AG04450 (cell line): ENCODE measurements around the gene TAF1B. TPM values are rescaled to one million over a fixed set of nuclear protein-coding genes. Genes with fewer than 3 reads are reported as not detected.

Source experiments
- CTCF ChIA-PET: fragments of 300-600, 350-600 bp; formaldehyde crosslinking; extraction: SDS; loops from one replicate; lab custom pipeline; 2022; ENCODE audit warnings: antibody characterized with exemption, inconsistent platforms; lab: Charles Lee
- POLR2A ChIA-PET: fragments of 350-600 bp; formaldehyde crosslinking; extraction: SDS; loops from one replicate; lab custom pipeline; 2021; ENCODE audit warnings: antibody characterized with exemption, inconsistent platforms; lab: Yijun Ruan, JAX
- DNase-seq: peaks from one replicate; pipeline ENCODE4 v3.0.0-alpha.2; 2011; ENCODE audit warnings: low read depth, low spot score
- H3K27ac ChIP-seq: one replicate; pipeline ENCODE4 v1.5.1; 2012; ENCODE audit warnings: low read depth, low read length, control low read depth
- H3K27me3 ChIP-seq: one replicate; pipeline ENCODE4 v1.6.0; 2012; ENCODE audit warnings: low read length; ENCODE audit not compliant: control insufficient read depth, insufficient read depth
- H3K4me3 ChIP-seq: 2 replicates; pipeline ENCODE4 v1.5.1; 2011; ENCODE audit warnings: mild to moderate bottlenecking, low read depth, low read length, control low read depth
- H3K9me3 ChIP-seq: 2 replicates; pipeline ENCODE4 v1.5.1; 2012; ENCODE audit warnings: low read length; ENCODE audit not compliant: control insufficient read depth, insufficient read depth
- polyA plus RNA-seq: library from polyadenylated mRNA; depleted of rRNA; stranded (reverse); fragments of >200 nt; gene quantifications from 2 replicates; pipeline ENCODE4 v1.2.3, GENCODE V29; 2011
- TF ChIP-seq, protein P1 (sequence below): IDR thresholded peaks from 2 replicates; pipeline ENCODE4 v1.5.1; 2011; ENCODE audit warnings: low read depth, low read length, control low read depth, inconsistent platforms

TAF1B gene
- polyA plus RNA-seq, 1 experiment, result 25.8 TPM

DNA sequence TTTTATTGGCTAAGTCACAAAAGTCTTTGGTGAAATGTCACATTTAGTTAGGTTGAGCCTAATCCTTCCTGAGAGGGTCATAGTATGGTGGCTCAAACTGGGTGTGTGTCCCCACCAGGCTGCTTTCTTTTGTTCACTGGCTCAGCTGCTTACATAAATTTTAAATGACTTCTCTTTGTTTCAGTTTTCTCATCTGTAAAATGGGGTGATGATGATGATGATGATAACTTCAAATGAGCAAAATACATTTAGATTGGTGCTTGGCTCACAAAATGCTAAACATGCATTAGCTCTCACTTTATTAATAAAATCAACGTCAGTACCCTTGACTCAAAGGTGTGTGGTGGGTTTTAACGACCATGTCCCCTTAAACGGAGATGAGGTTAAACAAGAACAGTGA is 7.2 kb upstream of the TAF1B start:
- Histone ChIP-seq H3K4me3 (no peak overlapping the region), H3K27ac (no peak overlapping the region), H3K9me3 (no peaks in the 10 kb centered on the region), H3K27me3 (no peaks in the 10 kb centered on the region)
- TF ChIP-seq, protein P1, sequence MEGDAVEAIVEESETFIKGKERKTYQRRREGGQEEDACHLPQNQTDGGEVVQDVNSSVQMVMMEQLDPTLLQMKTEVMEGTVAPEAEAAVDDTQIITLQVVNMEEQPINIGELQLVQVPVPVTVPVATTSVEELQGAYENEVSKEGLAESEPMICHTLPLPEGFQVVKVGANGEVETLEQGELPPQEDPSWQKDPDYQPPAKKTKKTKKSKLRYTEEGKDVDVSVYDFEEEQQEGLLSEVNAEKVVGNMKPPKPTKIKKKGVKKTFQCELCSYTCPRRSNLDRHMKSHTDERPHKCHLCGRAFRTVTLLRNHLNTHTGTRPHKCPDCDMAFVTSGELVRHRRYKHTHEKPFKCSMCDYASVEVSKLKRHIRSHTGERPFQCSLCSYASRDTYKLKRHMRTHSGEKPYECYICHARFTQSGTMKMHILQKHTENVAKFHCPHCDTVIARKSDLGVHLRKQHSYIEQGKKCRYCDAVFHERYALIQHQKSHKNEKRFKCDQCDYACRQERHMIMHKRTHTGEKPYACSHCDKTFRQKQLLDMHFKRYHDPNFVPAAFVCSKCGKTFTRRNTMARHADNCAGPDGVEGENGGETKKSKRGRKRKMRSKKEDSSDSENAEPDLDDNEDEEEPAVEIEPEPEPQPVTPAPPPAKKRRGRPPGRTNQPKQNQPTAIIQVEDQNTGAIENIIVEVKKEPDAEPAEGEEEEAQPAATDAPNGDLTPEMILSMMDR, result no peak
- ChIA-PET POLR2A (no interaction called here), CTCF (interaction anchor here (0.5 kb wide), 1 partner anchor 254 kb away, joined by 3 read pairs; no protein-coding TSS in a partner anchor)
- DNase-seq, result no peak

DNA sequence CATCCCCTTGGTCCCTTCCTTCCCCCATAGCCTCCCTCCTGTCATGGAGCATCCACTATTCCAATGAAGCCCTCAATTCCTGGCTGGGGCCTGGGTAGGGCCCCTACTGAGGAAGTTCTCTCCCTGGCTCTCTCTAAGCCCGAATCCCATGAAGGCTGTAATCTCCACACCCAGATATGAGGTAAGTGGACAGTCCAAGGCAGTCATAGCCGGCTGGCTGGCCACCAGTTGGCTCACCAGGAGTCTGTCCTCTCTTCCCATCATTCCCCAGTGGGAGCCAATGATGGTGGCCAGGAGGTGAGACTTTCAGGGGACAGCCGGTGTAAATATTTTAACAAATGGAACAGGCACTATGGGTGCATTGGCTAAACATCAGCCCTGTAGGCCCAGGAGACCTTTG is 6.8 kb upstream of the TAF1B start:
- CTCF ChIA-PET, result no interaction called here
- Histone ChIP-seq H3K4me3 (no peak overlapping the region), H3K27me3 (no peaks in the 10 kb centered on the region), H3K27ac (no peak overlapping the region), H3K9me3 (no peaks in the 10 kb centered on the region)
- POLR2A ChIA-PET, result no interaction called here
- no peak for DNase-seq
- TF ChIP-seq, protein P1, result no peak

DNA sequence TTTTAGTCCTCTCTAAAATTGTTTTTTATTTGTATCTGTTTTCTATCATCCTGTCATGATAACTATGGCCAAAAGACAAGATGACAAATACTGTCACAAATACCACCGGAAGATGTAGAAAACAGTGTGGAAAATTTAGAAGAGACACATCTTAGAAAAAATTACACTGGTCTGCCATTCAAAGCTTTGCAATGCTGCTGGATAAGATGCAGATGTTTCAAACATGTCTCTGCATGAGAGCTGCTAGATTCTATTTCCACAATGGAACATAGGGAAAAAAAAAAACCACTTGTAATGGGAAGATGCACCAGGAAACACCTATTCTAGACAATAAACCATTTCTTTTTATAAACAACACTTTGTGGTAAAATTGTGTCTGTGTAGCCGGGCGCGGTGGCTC is 5.8 kb upstream of the TAF1B start:
- POLR2A ChIA-PET, result no interaction called here
- TF ChIP-seq, protein P1, result no peak
- Histone ChIP-seq H3K27me3 (no peaks in the 10 kb centered on the region), H3K9me3 (no peaks in the 10 kb centered on the region), H3K27ac (no peak overlapping the region), H3K4me3 (no peak overlapping the region)
- CTCF ChIA-PET, result interaction anchor here (0.6 kb wide), 2 partner anchors 11 to 14 kb away, joined by 3 to 6 read pairs; no protein-coding TSS in a partner anchor
- DNase-seq, result no peak

DNA sequence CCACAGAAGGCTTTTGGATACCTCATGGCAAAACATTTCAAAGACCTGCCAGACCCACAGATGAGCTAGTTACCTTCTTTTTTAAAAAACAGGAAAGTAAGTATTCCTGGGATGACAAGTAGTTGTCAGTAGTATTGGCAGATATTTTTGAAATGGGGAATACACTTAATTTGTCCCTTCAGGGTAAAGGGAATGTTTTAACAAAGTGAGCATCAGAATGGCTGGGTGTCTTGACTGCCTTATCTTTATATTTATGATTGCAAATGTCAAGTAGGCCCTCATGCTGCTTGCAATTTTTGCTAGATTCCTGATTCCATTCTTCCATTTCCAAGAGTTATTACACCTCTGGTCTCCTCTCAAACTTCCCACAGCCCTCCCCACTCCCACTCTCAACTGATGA is 4.9 kb upstream of the TAF1B start:
- no peak for DNase-seq
- no peaks in the 10 kb centered on the region for H3K9me3 ChIP-seq
- no peaks in the 10 kb centered on the region for H3K27me3 ChIP-seq
- CTCF ChIA-PET, result no interaction called here
- TF ChIP-seq, protein P1, result no peak
- H3K27ac ChIP-seq, result no peak overlapping the region
- POLR2A ChIA-PET, result interaction anchor here (0.7 kb wide), 1 partner anchor 148 kb away, joined by 7 read pairs; no protein-coding TSS in a partner anchor
- H3K4me3 ChIP-seq, result no peak overlapping the region

DNA sequence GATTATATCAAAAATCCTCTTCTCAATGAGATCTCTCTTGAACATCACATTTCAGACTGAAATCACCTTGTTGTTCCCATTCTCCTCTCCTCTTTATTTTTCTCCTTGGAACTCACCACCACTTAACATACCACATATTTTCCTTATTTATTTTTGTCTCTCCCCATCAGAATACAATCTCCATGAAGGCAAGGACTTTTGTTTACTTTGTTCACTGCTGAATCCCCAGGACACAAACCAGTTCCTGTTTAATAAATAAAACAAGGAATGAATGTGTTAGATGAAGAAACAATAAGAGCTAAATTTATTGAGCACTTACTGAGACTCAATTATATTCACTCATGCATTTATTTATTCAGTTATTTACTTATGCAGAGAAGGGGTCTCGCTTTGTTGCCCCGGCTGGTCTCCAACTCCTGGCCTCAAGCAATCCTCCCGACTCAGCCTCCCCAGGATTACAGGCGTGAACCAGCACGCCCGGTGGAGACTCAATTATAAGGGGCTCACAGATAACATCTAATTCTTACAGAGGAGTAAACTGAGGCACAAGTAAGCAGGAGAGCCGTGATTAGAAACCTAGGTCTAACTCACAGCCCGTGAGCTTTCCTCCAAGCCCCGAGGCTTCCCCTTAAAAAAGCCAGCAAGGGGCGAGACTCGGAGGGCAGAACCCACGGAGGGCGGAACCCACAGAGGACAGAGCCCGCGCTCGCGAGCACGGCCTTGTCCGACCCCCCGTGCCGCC is 616 bp upstream of the TAF1B start:
- Histone ChIP-seq H3K27me3 (no peaks in the 10 kb centered on the region), H3K9me3 (no peaks in the 10 kb centered on the region), H3K27ac (peak overlapping the region; percentile 88), H3K4me3 (peak overlapping the region; percentile 78)
- no peak for DNase-seq
- ChIA-PET CTCF (interaction anchor here (0.6 to 4.4 kb wide), 3 partner anchors 28 to 72 kb away, joined by 3 to 32 read pairs (median 3); no protein-coding TSS in a partner anchor), POLR2A (interaction anchor here (0.6 to 2.0 kb wide), 15 partner anchors 11 to 369 kb away, joined by 3 to 11 read pairs (median 5); partner anchors contain the start of gene YWHAQ)
- TF ChIP-seq, protein P1, result no peak
